ENCODE measurements around the gene NANOS2. TPM values are rescaled to one million over a fixed set of nuclear protein-coding genes. Genes with fewer than 3 reads are reported as not detected.

The NANOS2 gene
- total and polyA plus RNA-seq, 2 of the 13 experiments (the other 11 are each of a cell fraction or from before 2014, with no cell fraction given): not detected

DNA sequence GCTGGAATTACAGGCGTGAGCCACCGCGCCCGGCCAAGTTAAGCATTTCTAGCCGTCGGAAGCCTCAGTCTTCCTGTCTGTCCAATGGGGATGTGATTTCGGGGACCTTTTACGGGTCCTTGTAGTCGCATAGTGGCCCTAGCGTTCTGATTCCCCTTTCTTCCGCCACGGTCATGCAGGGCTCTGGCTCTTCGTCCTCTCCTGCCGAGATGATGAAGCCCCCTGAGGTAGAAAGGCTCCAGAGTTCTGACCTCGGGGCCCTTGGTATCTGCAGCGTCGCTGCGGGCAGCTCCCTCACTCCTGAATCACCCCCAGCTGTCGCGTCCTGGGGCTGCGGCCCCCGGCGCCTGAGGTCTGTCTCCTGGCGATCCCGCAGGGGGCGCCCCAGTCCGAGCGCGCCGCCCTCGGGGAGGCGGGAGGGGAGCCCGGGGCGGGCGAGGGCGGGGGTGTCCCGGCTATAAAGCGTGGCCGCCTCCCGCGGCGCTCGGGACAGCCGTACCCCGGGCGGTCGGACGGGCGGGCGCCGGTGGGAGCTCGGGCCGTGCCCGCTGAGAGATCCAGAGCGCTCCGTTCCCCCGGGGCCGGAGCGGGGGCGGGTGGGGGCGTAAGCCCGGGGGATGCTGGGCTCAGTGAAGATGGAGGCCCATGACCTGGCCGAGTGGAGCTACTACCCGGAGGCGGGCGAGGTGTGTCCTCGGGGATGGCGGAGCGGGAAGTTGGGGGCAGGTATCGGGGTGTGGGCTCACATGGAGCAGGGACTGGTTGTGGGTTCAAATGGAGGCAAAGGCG, 50.5 kb downstream of the NANOS2 start, which contains the start of gene FOXA3 (continued):
- no peak; the same call in 1 of the 2 replicates for TF ChIP-seq ZBTB14 (CRISPR knock-in tag; IDR thresholded peaks at IDR 0.05)
- TF ChIP-seq SALL1 (CRISPR knock-in tag; IDR thresholded peaks at IDR 0.05): peak; percentile 37; the same call in 1 of the 2 replicates
- TF ChIP-seq, protein P1, sequence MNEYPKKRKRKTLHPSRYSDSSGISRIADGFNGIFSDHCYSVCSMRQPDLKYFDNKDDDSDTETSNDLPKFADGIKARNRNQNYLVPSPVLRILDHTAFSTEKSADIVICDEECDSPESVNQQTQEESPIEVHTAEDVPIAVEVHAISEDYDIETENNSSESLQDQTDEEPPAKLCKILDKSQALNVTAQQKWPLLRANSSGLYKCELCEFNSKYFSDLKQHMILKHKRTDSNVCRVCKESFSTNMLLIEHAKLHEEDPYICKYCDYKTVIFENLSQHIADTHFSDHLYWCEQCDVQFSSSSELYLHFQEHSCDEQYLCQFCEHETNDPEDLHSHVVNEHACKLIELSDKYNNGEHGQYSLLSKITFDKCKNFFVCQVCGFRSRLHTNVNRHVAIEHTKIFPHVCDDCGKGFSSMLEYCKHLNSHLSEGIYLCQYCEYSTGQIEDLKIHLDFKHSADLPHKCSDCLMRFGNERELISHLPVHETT (CRISPR knock-in tag; conservative IDR thresholded peaks at IDR 0.05): 0 out of 2 replicates have a peak, but pooled peaks have one; percentile 52
- TF ChIP-seq TRIM24 (CRISPR knock-in tag; IDR thresholded peaks at IDR 0.05): no peak
- peak; percentile 34 for TF ChIP-seq HNRNPLL (IDR thresholded peaks at IDR 0.05; ENCODE audit: low read depth, low read length, poor library complexity, severe bottlenecking)
- no peak for TF ChIP-seq ZNF704 (CRISPR knock-in tag; IDR thresholded peaks at IDR 0.05; ENCODE audit: borderline replicate concordance)
- no peak for TF ChIP-seq ELF3 (CRISPR knock-in tag; IDR thresholded peaks at IDR 0.05)
- no peak; the same call in 1 of the 2 replicates for TF ChIP-seq KLF12 (CRISPR knock-in tag; IDR thresholded peaks at IDR 0.05; ENCODE audit: borderline replicate concordance)
- no peak for TF ChIP-seq ZNF577 (CRISPR knock-in tag; IDR thresholded peaks at IDR 0.05; ENCODE audit: borderline replicate concordance, low read depth)
- TF ChIP-seq ZNF468 (CRISPR knock-in tag; IDR thresholded peaks at IDR 0.05): no peak
- TF ChIP-seq ZNF713 (CRISPR knock-in tag; IDR thresholded peaks at IDR 0.05): no peak
- no peak for TF ChIP-seq HDAC6 (IDR thresholded peaks at IDR 0.05; ENCODE audit: low read depth, low read length)
- TF ChIP-seq POLR2AphosphoS5 (IDR thresholded peaks at IDR 0.05; ENCODE audit: low read depth, low read length): peak; percentile 75
- 0 out of 2 replicates have a peak, but pooled peaks have one; percentile 24 for TF ChIP-seq ZNF350 (CRISPR knock-in tag; IDR thresholded peaks at IDR 0.05; ENCODE audit: borderline replicate concordance, low read depth)
- TF ChIP-seq, protein P2, sequence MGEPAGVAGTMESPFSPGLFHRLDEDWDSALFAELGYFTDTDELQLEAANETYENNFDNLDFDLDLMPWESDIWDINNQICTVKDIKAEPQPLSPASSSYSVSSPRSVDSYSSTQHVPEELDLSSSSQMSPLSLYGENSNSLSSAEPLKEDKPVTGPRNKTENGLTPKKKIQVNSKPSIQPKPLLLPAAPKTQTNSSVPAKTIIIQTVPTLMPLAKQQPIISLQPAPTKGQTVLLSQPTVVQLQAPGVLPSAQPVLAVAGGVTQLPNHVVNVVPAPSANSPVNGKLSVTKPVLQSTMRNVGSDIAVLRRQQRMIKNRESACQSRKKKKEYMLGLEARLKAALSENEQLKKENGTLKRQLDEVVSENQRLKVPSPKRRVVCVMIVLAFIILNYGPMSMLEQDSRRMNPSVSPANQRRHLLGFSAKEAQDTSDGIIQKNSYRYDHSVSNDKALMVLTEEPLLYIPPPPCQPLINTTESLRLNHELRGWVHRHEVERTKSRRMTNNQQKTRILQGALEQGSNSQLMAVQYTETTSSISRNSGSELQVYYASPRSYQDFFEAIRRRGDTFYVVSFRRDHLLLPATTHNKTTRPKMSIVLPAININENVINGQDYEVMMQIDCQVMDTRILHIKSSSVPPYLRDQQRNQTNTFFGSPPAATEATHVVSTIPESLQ (CRISPR knock-in tag; conservative IDR thresholded peaks at IDR 0.05): peak; percentile 29; the same call in 1 of the 2 replicates
- no peak for TF ChIP-seq LBX2 (CRISPR knock-in tag; IDR thresholded peaks at IDR 0.05; ENCODE audit: borderline replicate concordance)
- no peak for TF ChIP-seq MLLT10 (CRISPR knock-in tag; IDR thresholded peaks at IDR 0.05)
- peak; percentile 5; the same call in 1 of the 2 replicates for TF ChIP-seq ZNF281 (CRISPR knock-in tag; IDR thresholded peaks at IDR 0.05; ENCODE audit: borderline replicate concordance)
- TF ChIP-seq SNAI1 (CRISPR knock-in tag; IDR thresholded peaks at IDR 0.05; ENCODE audit: borderline replicate concordance): peak; percentile 88; the same call in 1 of the 2 replicates

All from HepG2 (cell line).